ENCODE data around the gene TAF4.

Gene TAF4

GRCh38 chr20:62008643-62009183 is 57.0 kb downstream of the TAF4 start:
- TF ChIP-seq, protein P1, sequence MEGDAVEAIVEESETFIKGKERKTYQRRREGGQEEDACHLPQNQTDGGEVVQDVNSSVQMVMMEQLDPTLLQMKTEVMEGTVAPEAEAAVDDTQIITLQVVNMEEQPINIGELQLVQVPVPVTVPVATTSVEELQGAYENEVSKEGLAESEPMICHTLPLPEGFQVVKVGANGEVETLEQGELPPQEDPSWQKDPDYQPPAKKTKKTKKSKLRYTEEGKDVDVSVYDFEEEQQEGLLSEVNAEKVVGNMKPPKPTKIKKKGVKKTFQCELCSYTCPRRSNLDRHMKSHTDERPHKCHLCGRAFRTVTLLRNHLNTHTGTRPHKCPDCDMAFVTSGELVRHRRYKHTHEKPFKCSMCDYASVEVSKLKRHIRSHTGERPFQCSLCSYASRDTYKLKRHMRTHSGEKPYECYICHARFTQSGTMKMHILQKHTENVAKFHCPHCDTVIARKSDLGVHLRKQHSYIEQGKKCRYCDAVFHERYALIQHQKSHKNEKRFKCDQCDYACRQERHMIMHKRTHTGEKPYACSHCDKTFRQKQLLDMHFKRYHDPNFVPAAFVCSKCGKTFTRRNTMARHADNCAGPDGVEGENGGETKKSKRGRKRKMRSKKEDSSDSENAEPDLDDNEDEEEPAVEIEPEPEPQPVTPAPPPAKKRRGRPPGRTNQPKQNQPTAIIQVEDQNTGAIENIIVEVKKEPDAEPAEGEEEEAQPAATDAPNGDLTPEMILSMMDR (IDR thresholded peaks at IDR 0.05; ENCODE audit: low read depth, low read length, missing control alignments), result no peak
- no peak for DNase-seq (ENCODE audit: low read depth)
- no peak overlapping the region for H3K4me3 ChIP-seq (ENCODE audit: low read depth, low read length)

DNA sequence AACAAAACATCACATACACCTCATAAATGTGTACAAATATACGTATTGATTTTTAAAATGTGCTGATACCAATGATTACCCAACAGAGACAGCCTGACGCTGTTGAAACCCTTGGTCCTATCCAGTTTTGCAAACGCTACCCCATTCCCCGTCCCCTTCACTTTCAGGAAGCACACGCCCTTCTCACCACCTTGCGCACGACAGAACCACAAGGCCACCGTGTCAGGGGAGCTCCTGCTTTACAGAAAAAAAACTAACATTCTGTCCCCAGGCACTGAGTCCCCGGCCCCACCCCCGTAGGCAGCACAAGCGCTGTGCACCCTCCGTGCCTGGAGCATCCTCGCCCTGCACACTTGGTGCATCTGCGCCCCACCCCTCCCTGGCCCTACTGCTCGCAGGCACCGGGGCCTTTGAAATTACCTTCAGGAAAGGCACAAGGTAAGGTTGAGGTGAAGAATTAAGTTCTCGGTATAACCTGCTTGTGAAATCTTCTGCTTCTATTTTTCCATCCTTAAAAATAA is 58.5 kb downstream of the TAF4 start:
- DNase-seq (ENCODE audit: low read depth), result no peak
- H3K4me3 ChIP-seq (ENCODE audit: low read depth, low read length), result no peak overlapping the region
- TF ChIP-seq, protein P1 (IDR thresholded peaks at IDR 0.05; ENCODE audit: low read depth, low read length, missing control alignments), result no peak

GRCh38 chr20:62006482-62006881 is 59.2 kb downstream of the TAF4 start:
- H3K4me3 ChIP-seq (ENCODE audit: low read depth, low read length), result no peak overlapping the region
- no peak for DNase-seq (ENCODE audit: low read depth)

DNA sequence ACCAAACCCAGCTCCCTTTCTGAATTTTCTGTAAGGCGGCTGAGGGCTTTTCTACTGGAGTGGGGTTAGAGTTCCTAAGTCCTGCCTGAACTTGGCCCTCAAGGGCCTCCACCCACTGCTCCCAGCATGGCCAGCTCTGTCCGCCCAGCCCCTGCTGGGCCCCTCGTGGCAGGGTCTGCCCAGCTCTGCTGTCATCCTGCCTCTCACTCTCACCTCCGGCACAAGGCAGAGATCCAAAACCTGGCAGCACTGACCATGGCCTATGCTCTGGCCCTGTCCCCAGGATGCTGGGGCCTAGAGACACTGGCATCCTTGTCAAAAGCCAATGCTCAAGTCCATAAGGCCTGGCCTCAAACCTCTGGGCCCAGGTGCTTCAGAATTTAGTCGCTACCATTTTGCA is 61.1 kb downstream of the TAF4 start:
- TF ChIP-seq, protein P1 (IDR thresholded peaks at IDR 0.05; ENCODE audit: low read depth, low read length, missing control alignments), result no peak
- DNase-seq (ENCODE audit: low read depth), result no peak
- H3K4me3 ChIP-seq (ENCODE audit: low read depth, low read length), result no peak overlapping the region

More at GRCh38 chr20:62006482-62006881, 59.2 kb downstream of the TAF4 start:
- TF ChIP-seq, protein P1 (IDR thresholded peaks at IDR 0.05; ENCODE audit: low read depth, low read length, missing control alignments), result no peak

DNA sequence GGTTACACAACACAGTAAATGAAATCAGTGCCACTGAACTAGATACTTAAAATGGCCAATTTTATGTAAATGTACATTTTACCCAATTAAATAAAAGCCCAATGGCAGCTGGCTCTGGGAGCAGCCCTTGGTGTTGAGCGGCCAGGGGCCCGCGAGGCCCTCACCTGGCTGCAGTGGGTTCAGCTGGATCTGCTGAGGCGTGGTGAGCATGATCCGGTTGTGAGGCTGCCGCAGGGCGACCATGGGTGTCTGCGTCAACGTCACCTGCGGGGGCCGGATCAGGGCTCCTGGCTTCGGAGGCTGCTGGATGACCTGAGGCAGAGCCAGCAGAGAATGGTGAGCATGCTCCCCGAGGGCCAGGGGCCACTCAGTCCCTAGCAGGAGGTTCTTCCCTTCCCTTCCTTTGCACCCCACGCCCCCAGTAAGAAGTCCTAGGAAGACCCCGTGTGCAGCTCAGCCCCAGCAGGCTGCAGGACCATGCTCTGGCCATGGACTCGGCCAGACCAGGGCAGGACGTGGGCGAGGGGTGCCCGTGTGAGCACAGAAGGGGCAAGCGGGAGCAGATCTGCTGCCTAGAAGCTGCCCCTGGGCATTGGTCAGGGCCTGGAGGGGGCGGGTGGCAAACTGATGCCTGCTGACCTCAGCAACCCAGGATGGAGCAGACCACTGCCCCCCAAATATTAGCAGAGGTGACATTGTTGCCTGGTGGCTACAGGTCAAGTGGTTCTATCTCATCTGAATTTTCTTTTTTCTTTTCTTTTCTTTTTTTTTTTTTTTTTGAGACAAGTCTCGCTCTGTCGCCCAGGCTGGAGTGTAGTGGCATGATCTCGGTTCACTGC is 61.9 kb downstream of the TAF4 start:
- DNase-seq (ENCODE audit: low read depth), result no peak
- TF ChIP-seq, protein P1 (IDR thresholded peaks at IDR 0.05; ENCODE audit: low read depth, low read length, missing control alignments), result no peak
- H3K4me3 ChIP-seq (ENCODE audit: low read depth, low read length), result no peak overlapping the region

- TF ChIP-seq, protein P1 (IDR thresholded peaks at IDR 0.05; ENCODE audit: low read depth, low read length, missing control alignments), result no peak
- no peak for DNase-seq (ENCODE audit: low read depth)
- H3K4me3 ChIP-seq (ENCODE audit: low read depth, low read length), result no peak overlapping the region
These were observed 62.7 kb downstream of the TAF4 start for GRCh38 chr20:62002882-62003480.

Measured in GM12864 (cell line).